Measurements from ENCODE around the gene ADIPOR2. TPM values are rescaled to one million over a fixed set of nuclear protein-coding genes. Genes with fewer than 3 reads are reported as not detected.

The ADIPOR2 gene
- total RNA-seq, 1 experiment from 2014 or later, result 45.3 TPM

DNA sequence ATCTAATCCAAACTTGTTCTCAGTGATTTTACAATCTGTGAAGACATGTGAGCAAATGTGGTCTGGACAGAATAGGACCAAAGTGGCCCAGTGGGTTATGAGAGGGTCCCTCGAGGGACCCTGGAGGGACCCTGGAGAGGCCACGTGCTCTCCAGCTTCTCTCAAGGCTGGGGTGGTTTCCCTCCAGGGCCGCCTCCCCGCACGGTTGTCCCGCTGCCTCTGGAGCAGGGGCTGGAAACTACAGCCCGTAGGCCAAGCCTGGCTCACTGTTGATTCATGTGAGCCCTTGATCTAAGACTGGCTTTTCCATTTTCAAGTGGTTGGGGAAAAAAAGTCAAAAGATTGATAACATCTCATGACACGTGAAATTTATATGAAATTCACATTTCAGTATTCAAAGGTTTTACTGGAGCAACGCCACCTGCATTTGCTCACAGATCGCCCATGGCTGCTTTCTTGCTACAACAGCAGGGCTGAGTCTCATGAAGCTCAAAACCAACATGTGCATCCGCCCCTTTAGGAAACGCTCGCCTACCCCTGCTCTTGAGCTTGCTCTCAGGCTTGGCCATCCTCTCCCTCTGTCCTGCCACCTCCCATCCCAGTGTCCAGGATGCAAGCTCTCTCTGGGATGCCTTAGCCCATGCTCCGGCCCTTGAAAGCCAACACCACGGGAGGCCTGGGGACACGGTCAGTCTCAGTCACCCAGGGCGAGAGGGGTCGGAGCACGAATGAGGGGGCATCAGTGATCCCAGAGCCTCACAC lies 117.3 kb downstream of the ADIPOR2 start:
- no peak for DNase-seq
- Histone ChIP-seq H3K4me1 (ENCODE audit: insufficient read depth, low read length) (no peaks in the 10 kb centered on the region), H3K14ac (ENCODE audit: insufficient read depth, low read length) (no peak overlapping the region), H3K23me2 (ENCODE audit: insufficient read length, low read depth, low read length, poor library complexity, severe bottlenecking) (no peaks in the 10 kb centered on the region), H4K5ac (ENCODE audit: insufficient read length, low read depth, low read length) (no peak overlapping the region), H2BK120ac (ENCODE audit: low read depth, low read length, poor library complexity, severe bottlenecking) (no peak overlapping the region), H3K4me2 (ENCODE audit: insufficient read depth, insufficient read length, low read length) (no peak overlapping the region), H3K23ac (ENCODE audit: insufficient read length, low read depth, low read length) (no peak overlapping the region), H2BK15ac (ENCODE audit: low read depth, low read length) (no peak overlapping the region), H2BK20ac (ENCODE audit: low read depth, low read length, poor library complexity, severe bottlenecking) (no peak overlapping the region), H3K27me3 (ENCODE audit: insufficient read depth, low read length) (0 out of 2 replicates have a peak, but pooled peaks cover 2% of the 10 kb centered on the region), H2BK12ac (ENCODE audit: insufficient read length, low read depth, low read length) (no peak overlapping the region), H3K18ac (ENCODE audit: insufficient read length, low read depth, low read length) (no peak overlapping the region), H3K79me1 (ENCODE audit: insufficient read depth, low read depth, low read length, poor library complexity, severe bottlenecking) (no peaks in the 10 kb centered on the region), H3T11ph (ENCODE audit: low read length) (no peak overlapping the region), H3K9me3 (ENCODE audit: control insufficient read depth, low read depth, low read length) (no peaks in the 10 kb centered on the region), H4K91ac (ENCODE audit: insufficient read length, low read depth, low read length) (no peak overlapping the region), H2AFZ (ENCODE audit: low read length) (no peak overlapping the region), H3K79me2 (ENCODE audit: insufficient read depth, low read length) (no peaks in the 10 kb centered on the region), H3K4ac (ENCODE audit: low read depth, low read length) (no peak overlapping the region), H2AK5ac (ENCODE audit: insufficient read length, low read length) (no peak overlapping the region), H3K27ac (ENCODE audit: insufficient read length, low read depth, low read length) (no peak overlapping the region), H4K8ac (replicated peaks; ENCODE audit: insufficient read length, low read depth, low read length) (no peak overlapping the region), H2BK5ac (ENCODE audit: insufficient read length, low read length) (no peak overlapping the region), H4K20me1 (ENCODE audit: control insufficient read depth, insufficient read depth, insufficient read length) (no peaks in the 10 kb centered on the region), H3K9ac (ENCODE audit: extremely low read depth, insufficient read length, low read length) (no peak overlapping the region), H3K56ac (ENCODE audit: insufficient read length, low read depth, low read length) (no peak overlapping the region)
- Mint-ChIP-seq H3K27me3 (ENCODE audit: low read depth) (no peaks in the 10 kb centered on the region; the same call in 1 of the 2 replicates), H3K4me1 (peaks cover 0 to 6% of the 10 kb centered on the region in 2 experiments; a peak in 2 of 4 replicates), H3K36me3 (ENCODE audit: insufficient read depth in 1 of 3, low read depth in 3 of 3) (no peaks in the 10 kb centered on the region), H3K4me3 (no peak overlapping the region), H3K9me3 (no peaks in the 10 kb centered on the region), H3K27ac (no peak overlapping the region)
- WGBS (ENCODE audit: extremely low coverage, insufficient read length, low lambda C conversion rate), result no CpG with 5 or more reads among the region's 19 CpGs
- TF ChIP-seq CTCF (conservative IDR thresholded peaks at IDR 0.05), result no peak
